GM19328 (cell line): ENCODE data around the gene HMG20A.

Source experiments
- ATAC-seq: cut with Tn5 transposase; IDR thresholded peaks from one replicate; pipeline ENCODE4 v1.9.1; 2021; ENCODE audit warnings: mild to moderate bottlenecking, moderate library complexity; ENCODE audit not compliant: unreplicated experiment

Gene HMG20A

GRCh38 chr15:77515613-77516012, 94.9 kb downstream of the HMG20A start:
- no peak for ATAC-seq

- ATAC-seq: no peak
Observed at GRCh38 chr15:77516076-77516475, 95.4 kb downstream of the HMG20A start.

GRCh38 chr15:77516786-77517185, 96.1 kb downstream of the HMG20A start:
- ATAC-seq: no peak

GRCh38 chr15:77517579-77517978, 96.9 kb downstream of the HMG20A start:
- no peak for ATAC-seq

GRCh38 chr15:77518458-77518857, 97.8 kb downstream of the HMG20A start:
- no peak for ATAC-seq

GRCh38 chr15:77519540-77519939, 98.9 kb downstream of the HMG20A start:
- ATAC-seq: no peak

GRCh38 chr15:77521206-77521605, 100.5 kb downstream of the HMG20A start:
- no peak for ATAC-seq

GRCh38 chr15:77525400-77525811, 104.7 kb downstream of the HMG20A start:
- no peak for ATAC-seq

- ATAC-seq: no peak
Observed at GRCh38 chr15:77525907-77526594, 105.4 kb downstream of the HMG20A start.

- no peak for ATAC-seq
Observed at GRCh38 chr15:77526595-77527163, 106.0 kb downstream of the HMG20A start.

- ATAC-seq: no peak
Observed at GRCh38 chr15:77527164-77527778, 106.6 kb downstream of the HMG20A start.

- ATAC-seq: no peak
Observed at GRCh38 chr15:77527831-77528231, 107.1 kb downstream of the HMG20A start.

- no peak for ATAC-seq
Observed at GRCh38 chr15:77528290-77528967, 107.7 kb downstream of the HMG20A start.

GRCh38 chr15:77528968-77529319, 108.3 kb downstream of the HMG20A start:
- no peak for ATAC-seq

- no peak for ATAC-seq
Observed at GRCh38 chr15:77529394-77530159, 108.9 kb downstream of the HMG20A start.

GRCh38 chr15:77530576-77530975, 109.9 kb downstream of the HMG20A start:
- ATAC-seq: no peak

- no peak for ATAC-seq
Observed at GRCh38 chr15:77531191-77532000, 110.7 kb downstream of the HMG20A start.

GRCh38 chr15:77532067-77532710, 111.5 kb downstream of the HMG20A start:
- no peak for ATAC-seq

- ATAC-seq: no peak
Observed at GRCh38 chr15:77532846-77533245, 112.2 kb downstream of the HMG20A start.
